Stimulated activated CD4-positive, alpha-beta T cell treated with anti-CD3 and anti-CD28 coated beads, Interleukin-4, amount 100 ng/mL, for 48 hours (primary cell): Measurements from ENCODE around the gene STK36.
A peak's percentile ranks its signal among the peaks of the same experiment; 100 is the strongest.
"Not testable (repeated sequence)": the region's sequence is repeated elsewhere in the genome, so short reads cannot be mapped to it uniquely, and the experiment has no call there.

Experiments used
- DNase-seq, 2 donors: peaks; one replicate each; pipeline ENCODE4 v3.0.0-alpha.2; 2020; ENCODE audit warnings: low read depth in 2 of 2

Gene STK36

DNA sequence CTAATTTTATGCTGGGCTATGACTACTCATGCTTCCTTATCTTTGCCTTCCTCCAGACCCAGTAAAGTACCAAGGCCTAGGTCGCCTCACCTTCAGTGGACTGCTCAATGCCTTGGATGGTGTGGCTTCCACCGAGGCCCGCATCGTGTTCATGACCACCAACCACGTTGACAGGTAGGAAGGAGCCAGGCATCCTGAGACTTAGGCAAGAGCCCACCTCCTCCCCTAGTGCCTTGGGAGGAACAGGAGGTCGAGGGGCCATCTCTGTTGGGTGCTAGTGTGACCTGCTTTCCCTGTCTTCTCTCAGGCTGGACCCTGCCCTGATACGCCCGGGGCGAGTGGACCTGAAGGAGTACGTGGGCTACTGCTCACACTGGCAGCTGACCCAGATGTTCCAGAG lies 9.1 kb upstream of the STK36 start:
- DNase-seq, result no peak

DNA sequence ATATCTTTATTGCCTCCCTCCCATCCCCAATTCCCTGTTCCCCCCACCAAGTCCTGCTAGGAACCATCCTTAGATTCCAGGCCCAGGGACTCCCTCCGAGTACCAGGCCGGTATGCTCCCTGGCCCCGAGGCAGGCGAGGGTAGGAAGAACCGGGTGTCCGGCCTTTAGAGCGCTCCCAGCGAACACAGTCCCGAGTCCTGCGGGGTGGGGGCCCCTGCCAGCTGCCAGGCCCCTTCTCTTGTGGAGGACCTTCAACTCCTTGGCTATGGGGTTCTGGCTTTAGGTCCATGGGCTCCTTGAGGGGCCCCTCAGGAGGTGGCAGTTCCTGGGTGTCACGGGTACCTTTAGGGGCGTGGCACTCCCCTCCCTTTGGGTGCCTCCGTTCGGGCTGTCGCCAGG lies 8.0 kb upstream of the STK36 start:
- DNase-seq, result no peak

DNA sequence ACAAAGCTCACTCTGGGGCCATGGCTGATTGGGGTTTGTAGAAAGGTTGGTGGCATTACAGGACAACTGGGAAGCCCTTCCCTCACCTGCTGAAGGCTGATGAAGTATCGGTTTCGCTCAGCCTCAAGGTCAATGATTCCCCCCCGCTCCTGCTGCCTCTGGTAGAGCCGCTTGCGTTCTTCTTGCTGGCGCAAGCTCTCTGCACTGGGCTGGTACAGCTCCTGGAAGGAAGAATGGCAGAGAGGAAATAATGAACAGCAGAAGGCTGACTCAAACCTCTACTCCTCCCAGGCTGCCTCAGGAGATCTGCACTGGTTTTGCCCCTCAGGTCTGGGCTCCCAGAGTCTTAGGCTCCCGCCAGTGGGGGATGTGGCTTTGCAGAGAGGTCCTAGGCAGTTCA lies 7.2 kb upstream of the STK36 start:
- no peak for DNase-seq

DNA sequence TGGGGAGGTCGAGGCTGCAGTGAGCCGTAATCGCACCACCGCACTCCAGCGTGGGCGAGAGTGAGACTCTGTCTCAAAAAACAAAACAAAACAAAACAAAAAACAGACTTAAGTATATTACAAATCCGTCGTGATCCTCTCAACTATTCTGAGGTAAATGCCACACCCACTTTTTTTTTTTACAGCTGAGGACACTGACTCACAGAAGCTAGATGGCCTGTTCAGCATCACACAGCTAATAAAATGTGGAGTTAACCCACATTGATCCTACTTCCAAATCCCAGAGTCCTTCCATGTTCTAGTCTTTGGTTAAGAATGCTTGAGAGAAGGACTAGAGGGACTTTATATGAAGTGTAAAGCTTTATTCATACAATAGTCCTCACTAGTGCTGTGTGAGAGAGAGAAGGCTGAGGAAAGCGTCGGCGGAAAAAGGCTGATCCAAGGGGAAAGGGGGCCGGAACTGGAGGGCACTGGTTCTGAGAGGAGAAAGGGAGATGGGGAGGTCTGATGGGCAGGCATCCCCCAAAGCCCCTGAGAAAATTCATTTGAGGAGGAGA lies 711 bp upstream of the STK36 start:
- DNase-seq, result no peak

DNA sequence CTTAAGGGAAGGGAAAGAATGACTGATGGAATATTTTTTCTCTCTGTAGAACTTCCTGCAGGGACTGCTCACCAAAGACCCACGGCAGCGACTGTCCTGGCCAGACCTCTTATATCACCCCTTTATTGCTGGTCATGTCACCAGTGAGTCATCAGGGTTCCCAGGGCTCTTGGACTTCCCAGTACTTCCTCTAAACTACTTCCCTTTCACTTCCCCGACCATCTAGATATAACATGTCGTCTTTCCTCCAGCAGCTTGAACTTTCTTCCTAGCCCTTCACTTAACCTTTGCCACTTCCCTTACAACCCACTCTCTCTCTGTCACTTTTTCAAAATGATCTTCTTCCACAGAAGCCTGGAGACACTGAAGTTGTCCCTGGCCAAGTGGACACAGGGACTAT lies 7.2 kb downstream of the STK36 start:
- no peak for DNase-seq

DNA sequence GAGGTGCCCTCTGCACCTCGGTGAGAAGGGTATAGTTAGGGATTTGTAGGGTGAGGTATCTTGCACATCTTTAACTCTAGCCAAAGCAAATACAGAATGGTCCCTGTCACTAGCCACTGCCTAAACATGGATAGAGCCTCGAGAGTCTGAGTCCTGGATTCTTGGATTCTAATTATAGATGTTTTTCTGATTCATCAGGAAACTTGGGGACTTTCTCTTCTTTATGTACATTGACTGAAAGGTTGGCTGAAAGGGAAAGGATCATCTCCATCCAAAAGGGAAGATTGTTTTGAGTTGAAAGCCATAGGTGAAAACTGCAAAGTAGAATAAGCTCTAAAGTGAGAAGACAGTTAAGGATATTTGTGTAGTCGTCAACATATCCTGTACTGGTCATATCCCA lies 8.2 kb downstream of the STK36 start:
- DNase-seq, result no peak

DNA sequence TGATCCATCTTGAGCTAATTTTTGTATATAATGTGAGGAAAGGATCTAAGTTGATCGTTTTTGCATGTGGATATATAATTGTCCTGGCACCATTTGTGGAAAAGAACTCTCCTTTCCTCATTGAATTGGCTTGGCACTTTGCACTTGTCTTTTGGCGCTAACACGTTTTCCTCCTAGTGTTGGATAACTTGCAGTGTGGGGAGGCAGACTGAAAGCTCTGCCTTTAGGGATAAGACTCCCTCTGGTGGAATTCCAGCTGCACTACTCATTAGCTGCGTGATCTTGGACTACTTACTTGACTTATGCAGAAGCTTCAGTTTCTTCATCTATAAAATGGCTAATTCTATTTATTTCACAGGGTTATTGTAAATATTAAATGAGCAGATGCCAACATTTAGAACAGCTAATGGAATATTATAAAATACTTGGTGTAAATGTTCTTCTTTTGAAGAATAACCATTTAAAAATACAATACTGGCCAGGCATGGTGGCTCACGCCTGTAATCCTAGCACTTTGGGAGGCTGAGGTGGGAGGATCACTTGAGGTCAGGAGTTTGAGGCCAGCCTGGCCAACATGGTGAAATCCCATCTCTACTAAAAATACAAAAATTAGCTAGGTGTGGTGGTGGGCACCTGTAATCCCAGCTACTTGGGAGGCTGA lies 15.6 kb downstream of the STK36 start:
- DNase-seq, result not testable (repeated sequence)

DNA sequence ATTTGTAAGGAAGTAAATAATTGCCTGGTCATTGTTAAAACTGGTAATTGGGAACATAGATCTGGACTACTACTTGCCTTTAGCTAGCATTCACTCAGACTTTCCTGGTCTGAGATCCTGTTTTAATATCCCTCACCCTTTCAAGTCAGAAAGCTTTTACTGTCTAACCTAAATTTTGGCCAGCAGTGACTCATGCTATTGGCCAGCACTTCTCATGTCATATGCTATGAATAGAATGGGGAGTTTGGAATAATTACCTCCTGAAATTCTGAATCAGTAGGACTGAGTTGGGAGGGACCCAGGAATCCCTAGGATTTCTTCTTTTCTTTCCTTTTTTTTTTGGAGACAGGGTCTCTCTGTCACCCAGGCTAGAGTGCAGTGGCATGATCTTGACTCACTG lies 19.3 kb downstream of the STK36 start:
- DNase-seq, result no peak

DNA sequence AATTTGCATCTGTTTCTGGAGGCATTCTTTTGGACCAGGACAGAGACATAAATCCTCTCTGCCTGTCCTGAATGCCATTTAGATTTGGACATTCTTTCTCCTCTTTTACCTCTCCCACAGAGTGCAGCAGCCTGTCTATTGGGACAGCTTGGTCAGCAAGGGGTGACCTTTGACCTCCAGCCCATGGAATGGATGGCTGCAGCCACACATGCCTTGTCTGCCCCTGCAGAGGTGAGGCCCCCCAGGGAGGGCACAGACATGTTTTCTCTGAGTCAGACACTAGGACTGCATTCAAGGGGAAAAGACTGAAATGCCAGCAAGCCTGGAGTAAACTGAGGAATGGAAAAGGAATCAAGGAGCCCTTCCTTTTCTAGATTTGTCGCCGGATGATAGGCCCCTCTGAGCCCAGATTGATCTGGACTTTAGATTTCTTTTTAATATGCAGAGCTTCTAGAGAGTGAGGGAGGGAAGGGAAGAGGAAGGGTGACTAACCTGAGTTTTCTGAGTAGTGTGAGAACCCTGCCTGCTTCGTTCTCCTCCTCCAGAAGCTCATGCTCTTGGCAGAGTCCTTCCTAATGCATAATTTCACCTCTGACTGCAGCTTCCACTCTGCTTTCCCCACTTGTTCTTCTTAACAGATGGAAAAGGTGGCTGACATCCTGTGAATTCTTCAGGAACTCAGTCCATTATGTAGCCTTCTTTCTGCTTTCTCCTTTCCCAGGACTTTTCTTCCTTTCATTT lies 22.7 kb downstream of the STK36 start:
- no peak for DNase-seq

DNA sequence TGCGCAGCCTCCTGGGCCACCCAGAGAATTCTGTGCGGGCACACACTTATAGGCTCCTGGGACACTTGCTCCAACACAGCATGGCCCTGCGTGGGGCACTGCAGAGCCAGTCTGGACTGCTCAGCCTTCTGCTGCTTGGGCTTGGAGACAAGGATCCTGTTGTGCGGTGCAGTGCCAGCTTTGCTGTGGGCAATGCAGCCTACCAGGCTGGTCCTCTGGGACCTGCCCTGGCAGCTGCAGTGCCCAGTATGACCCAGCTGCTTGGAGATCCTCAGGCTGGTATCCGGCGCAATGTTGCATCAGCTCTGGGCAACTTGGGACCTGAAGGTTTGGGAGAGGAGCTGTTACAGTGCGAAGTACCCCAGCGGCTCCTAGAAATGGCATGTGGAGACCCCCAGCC lies 27.0 kb downstream of the STK36 start:
- no peak for DNase-seq

DNA sequence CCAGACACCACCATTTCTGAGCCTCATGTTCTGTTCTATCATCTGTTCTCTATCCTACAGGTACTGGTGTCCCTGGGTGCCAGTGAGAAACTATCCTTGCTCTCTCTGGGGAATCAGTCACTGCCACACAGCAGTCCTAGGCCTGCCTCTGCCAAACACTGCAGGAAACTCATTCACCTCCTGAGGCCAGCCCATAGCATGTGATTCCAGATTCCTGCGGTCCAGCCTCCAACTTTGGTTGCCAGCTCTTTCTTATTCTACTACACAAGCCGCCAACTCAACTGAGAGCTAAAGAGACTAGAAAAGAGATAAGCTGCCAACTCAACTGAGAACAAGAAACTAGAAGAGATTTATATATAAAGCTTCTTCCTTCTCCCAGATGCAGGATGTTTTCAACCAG lies 29.9 kb downstream of the STK36 start:
- DNase-seq, result no peak

DNA sequence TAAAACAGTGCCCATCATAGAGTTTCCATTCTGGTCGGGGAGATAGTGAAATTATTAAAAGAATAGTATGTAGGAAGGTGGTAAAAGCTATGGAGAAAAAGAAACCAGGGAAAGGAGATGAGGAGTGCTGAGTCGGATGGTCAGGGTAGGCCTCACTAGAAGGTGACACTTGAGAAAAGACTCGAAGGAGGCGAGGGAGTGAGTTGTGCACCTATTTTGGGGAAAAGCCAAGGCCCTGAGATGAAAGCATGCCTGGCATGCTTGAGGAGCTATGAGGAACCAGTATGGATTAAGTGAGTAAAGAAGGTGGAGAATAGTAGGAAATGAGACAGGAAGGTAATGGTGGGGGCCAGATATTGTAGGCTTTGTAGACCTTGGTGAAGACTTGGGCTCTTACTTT lies 31.5 kb downstream of the STK36 start:
- no peak for DNase-seq

DNA sequence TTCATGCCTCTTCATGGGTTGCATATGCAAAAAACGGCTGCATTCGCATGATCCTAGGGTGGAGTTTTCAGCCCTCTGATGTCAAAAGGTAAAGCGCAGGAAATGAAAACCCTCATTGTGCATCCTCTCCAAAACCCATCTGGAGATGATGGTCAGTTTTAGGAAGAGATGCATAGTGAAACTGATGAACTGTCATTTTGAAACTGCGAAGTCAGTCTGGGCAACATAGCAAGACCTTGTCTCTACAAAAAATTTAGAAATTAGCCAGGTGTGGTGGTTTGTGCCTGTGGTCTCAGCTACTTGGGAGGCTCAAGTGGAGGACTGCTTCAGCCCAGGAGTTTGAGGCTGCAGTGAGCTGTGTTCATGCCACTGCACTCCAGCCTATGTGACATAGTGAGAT lies 36.2 kb downstream of the STK36 start:
- no peak for DNase-seq

DNA sequence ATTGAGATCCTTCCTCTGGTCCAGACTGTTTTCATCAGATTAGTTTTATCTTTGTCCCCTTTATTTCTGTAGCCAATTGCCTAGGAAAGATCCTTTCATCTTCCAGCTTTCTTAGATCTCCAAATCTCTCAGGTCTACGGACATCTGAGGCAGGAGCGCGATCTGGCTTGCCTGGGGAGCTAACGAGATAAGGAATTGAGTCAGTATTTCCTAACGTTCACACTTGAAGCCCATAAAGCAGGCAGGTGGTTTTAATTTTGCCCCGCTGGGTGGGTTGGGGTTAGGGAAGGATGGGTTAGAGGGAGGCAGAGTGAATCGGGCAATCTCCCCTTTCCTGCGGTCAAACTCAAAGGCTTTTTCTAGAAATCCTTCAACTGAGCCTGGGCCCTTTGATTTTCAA lies 38.0 kb downstream of the STK36 start:
- DNase-seq, result no peak

DNA sequence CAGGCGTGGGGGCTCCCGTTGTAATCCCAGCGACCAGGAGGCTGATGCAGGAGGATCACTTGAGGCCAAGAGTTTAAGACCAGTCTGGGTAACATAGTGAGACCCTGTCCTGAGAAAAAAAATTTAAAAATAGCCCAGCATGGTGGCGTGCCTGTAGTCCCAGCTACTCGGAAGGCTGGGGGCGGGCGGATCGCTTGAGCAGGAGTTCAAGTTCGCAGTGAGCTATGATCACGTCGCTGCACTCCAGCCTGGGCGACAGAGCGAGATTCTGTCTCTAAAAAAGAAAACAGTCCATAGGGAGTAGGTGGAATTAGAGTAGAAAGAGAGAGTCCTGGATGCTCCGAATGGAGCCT lies 38.4 kb downstream of the STK36 start:
- peak in 1 of 2 donors; percentile 5 for DNase-seq

DNA sequence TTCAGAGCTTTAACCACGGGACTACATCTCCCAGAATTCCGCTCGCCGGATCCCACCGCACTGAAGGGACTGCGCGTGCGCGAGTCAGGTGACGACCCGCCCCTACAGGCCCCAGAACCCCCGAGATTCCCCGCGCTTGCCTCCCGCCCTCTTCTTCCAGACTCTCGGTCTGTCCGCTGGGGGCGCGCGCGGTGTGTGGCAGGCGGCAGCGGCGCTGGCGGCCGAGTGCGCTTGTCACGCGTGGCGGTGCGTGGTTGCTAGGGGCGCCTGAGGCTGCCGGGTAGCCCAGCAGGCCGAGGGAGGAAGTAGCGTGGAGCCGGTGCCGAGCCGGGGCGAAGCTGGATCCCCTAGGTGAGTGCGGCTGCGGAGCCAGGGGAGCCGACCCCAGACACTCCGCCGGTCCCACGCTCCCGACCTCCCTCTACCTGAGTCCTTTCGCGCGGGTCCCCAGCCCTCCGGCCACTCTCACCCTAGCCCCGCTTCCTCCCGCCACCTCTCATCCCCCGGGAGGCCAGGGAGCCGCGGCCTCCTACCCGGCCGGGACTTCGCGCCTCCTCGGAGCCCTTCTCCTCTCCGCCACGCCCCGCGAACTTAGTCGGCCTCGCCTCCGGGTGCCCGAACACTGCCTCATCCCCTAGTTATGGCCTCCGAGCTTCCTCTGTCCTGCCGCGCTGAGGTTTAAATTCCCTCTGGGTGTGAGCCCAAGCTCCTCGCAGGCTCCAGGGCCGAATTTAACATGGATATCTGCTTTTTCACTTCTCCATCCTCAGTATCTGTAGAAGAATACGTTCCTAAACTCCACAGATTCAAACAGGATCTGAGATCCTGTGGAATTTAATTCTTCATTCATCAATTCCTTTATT lies 39.0 kb downstream of the STK36 start, which contains the start of gene TTLL4:
TTLL4 (plus strand) TSS at position 149 of the 863 bp plus-strand sequence. CDS start 26,842 bp downstream, outside the sequence.
- peak; percentile 97 to 98 for DNase-seq

DNA sequence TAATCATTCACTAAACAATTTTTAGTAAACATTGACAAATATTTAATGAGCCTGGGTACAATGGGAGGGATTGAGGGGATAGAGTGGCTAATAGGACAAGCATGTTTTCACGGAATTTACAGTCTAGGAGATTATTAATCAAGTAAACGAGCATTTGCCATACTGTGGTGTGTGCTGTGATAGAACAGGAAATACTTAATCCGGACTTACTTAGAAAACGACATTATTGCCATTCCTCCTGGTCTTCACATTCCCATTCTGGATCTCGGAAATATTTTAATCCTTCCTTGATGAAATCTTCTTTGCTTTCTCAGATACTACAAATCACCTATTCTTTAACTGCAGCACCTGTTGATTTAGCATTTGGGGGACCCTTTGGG lies 39.7 kb downstream of the STK36 start:
- no peak for DNase-seq

DNA sequence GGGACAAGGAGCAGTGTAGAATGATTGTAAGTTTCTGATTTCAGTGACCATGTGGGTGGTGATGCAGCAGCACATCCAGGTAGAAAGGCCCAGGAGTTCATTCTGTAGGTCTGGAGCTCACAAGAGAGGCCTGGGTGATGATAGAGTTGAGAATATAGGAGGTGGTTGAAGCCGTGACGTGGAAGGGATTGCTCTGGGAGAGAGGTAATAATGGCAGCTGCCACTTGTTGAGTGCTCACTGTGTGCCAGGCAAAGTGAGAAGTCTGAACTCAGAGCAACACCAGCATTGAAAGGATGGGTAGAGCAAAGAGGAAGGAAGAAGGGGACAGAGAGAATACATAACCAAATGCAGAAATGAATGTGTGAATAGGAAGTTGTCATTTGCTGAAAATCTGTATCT lies 42.0 kb downstream of the STK36 start:
- DNase-seq, result no peak

DNA sequence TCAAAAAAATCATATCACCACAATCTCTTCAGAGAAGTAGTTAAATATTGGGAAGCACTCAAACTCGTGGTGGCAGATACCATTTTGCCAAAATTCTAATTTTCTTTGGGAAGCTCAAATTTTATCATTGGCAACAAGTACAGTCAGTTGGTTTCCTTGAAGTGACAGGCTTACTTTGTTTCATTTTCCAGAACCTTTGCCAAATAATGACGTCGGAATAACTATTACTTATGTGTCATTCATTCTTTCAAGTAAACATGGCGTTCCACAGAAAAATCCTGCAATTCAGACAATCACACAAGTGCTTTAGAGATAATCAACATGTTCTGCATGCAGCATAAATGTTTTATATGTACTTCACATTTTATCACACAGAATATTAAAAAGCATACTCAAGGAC lies 44.2 kb downstream of the STK36 start:
- no peak for DNase-seq

DNA sequence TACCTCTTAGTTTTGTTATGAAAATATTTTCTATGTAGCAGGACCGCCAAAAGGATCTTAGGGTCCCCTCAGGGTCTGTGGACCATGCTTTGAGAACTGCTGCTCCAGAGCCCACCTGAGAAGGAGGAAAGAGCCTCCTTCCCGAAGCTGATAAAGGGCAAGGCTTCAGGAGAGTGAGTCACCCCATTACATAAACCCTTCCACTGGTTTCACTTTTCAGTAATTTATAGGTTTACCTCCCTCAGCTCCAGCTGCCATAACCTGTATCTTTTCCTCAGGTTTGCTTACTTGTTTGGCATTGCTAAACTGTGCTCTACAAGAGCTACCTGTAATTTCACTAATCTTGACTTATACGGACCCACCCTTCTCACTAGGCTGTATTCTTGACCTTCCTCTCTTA lies 45.4 kb downstream of the STK36 start:
- DNase-seq, result no peak

DNA sequence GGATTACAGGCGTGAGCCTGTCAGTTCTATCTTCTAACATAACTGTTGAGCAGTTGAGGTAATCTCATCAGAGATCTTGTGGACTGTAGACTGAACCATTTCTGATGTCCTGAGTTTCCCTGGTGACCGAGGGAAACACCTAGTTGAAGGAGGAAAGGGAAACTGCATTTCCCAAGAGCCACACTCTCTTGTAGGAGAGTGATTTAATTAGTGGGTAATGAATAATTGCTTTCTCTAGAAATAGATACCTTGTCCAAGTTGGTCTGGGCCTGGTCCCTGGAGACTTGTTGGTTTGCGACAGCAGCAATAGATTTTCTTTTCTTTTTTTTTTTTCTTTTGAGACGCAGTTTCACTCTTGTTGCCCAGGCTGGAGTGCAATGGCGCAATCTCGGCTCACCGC lies 46.2 kb downstream of the STK36 start:
- DNase-seq, result no peak

DNA sequence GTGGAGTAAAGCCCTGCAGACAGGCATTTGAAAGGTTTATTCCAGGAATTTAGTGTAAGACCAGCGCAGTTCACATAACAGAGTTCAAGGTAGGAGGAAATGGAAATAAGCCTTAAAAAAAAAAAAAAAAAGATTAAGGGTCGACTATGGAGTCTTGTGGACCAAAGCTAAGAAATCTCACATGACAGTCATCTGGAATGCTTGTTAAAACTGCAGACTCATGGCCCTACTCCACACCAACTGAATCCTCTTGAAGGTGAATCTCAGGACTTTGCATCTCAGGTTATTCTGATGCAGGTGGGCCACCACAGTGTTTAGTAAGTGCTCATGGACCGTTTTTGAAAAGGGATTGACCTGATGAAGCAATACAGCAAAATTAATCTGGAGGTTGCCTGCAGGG lies 47.6 kb downstream of the STK36 start:
- no peak for DNase-seq
